ENCODE results near the gene YAF2. TPM values are rescaled to one million over a fixed set of nuclear protein-coding genes. Genes with fewer than 3 reads are reported as not detected.

The YAF2 gene
- total and polyA plus RNA-seq, 2 donors (not counting 3 experiments of a cell fraction or from before 2014, with no cell fraction given): 6.9 to 29.2 TPM

DNA sequence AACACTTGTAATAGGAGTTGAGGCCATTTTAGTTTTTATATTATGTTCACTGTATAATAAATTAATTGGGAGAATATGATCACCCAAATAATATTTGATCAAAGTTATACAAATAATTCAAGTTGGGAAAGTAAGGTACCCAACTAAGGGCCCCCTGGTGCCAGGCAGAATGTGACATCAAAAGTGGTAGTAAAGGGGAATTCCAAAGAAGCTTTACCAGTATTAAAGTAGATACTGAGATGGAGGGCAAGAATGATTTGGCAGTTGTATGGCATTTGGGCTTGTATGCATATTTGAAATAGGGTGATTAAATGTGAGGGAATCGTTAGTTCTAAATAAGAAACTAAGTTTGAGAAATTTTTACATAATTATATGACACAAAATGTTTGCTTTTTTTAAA, 111.1 kb downstream of the YAF2 start:
- POLR2A ChIA-PET: no interaction called here
- CTCF ChIA-PET: interaction anchor here (2.4 kb wide), 1 partner anchor 205 kb away, joined by 7 read pairs; no protein-coding TSS in a partner anchor

More for the DNA sequence above, 111.1 kb downstream of the YAF2 start:
- intact Hi-C loops (cut with micrococcal nuclease) (no loop called here), dilution Hi-C loops (cut with MboI; ENCODE audit: extremely low pct_ligation_motif_present, low sequenced_read_pairs) (no loop called here)
- Histone ChIP-seq H3K79me2 (ENCODE audit: control insufficient read depth, insufficient read depth, low read length) (peaks cover 29% of the 10 kb centered on the region), H3K4me3 (replicated peaks in 1 of 3; ENCODE audit: insufficient read depth in 1 of 3, low read depth in 1 of 3, low read length in 3 of 3) (no peak overlapping the region), H4K20me1 (replicated peaks; ENCODE audit: control insufficient read depth, extremely low read depth, insufficient read depth, low read length) (no peaks in the 10 kb centered on the region), H3K27me3 (ENCODE audit: control insufficient read depth in 2 of 2, insufficient read depth in 2 of 2, low read length in 2 of 2) (no peaks in the 10 kb centered on the region), H3K9ac (replicated peaks; ENCODE audit: extremely low read depth, insufficient read depth, low read length) (no peak overlapping the region), H3K9me1 (replicated peaks; ENCODE audit: control insufficient read depth, extremely low read depth, insufficient read depth, low read length) (no peaks in the 10 kb centered on the region), H3K4me1 (ENCODE audit: control insufficient read depth, extremely low read depth, insufficient read depth, low read length) (peaks cover 23% of the 10 kb centered on the region), H3K27ac (ENCODE audit: insufficient read depth, low read depth, low read length) (no peak overlapping the region), H3K4me2 (ENCODE audit: insufficient read depth, low read length) (no peak overlapping the region), H3K9me3 (replicated peaks; ENCODE audit: control insufficient read depth, insufficient read depth, low read length) (no peaks in the 10 kb centered on the region), H3K36me3 (ENCODE audit: control insufficient read depth in 2 of 2, extremely low read depth in 1 of 2, insufficient read depth in 2 of 2, low read length in 2 of 2) (no peaks in the 10 kb centered on the region), H2AFZ (ENCODE audit: low read depth, low read length) (no peak overlapping the region)
- no peak for FAIRE-seq
- DNase-seq (ENCODE audit: low read depth, low spot score): no peak
- BruUV-seq (replicated peaks): no TSS peak
- TF ChIP-seq MYC (IDR thresholded peaks at IDR 0.05; ENCODE audit: low read depth, low read length): no peak
- no peak for TF ChIP-seq FOS (IDR thresholded peaks at IDR 0.05; ENCODE audit: borderline replicate concordance, insufficient read depth, low read length)
- no peak for TF ChIP-seq POLR2A (IDR thresholded peaks at IDR 0.05; ENCODE audit: low read depth, low read length)
- no peak for TF ChIP-seq MAX (IDR thresholded peaks at IDR 0.05; ENCODE audit: insufficient read depth, insufficient read length)
- TF ChIP-seq JUN (IDR thresholded peaks at IDR 0.05; ENCODE audit: borderline replicate concordance, insufficient read depth, insufficient read length, low read depth): no peak
- no peak for TF ChIP-seq POLR2AphosphoS5 (IDR thresholded peaks at IDR 0.05; ENCODE audit: insufficient read depth, low read depth, low read length)
- no peak for TF ChIP-seq CTCF (IDR thresholded peaks at IDR 0.05; ENCODE audit: extremely low read depth in 1 of 2, insufficient read depth in 1 of 2, low read depth in 1 of 2, low read length in 2 of 2)
- TF ChIP-seq EZH2 (IDR thresholded peaks at IDR 0.05; ENCODE audit: borderline replicate concordance, low read depth, low read length, severe bottlenecking): no peak
- TF ChIP-seq GATA2 (IDR thresholded peaks at IDR 0.05; ENCODE audit: insufficient read depth, insufficient read length, low read depth, low read length): no peak
